Lung (tissue), 12 donors: ENCODE measurements around the gene ZNF765. TPM values are rescaled to one million over a fixed set of nuclear protein-coding genes. Genes with fewer than 3 reads are reported as not detected.
"Not testable (repeated sequence)": the region's sequence is repeated elsewhere in the genome, so short reads cannot be mapped to it uniquely, and the experiment has no call there.

ENCODE experiments used
- ATAC-seq: fragments of 200-7000 bp; cut with Tn5 transposase; one replicate; pipeline ENCODE4 v1.9.1; 2020; ENCODE audit warnings: moderate number of reproducible peaks; ENCODE audit not compliant: insufficient read depth, low FRiP score
- DNase-seq, 3 donors: peaks; one replicate each; pipeline ENCODE4 v3.0.0-alpha.2; 2013 to 2017
- H3K27ac ChIP-seq, 2 donors: one replicate each; pipeline ENCODE4 v1.5.1; 2013; ENCODE audit warnings: mild to moderate bottlenecking in 2 of 2, moderate library complexity in 2 of 2, control low read depth in 1 of 2, inconsistent platforms in 1 of 2, low read depth in 1 of 2, low read length in 1 of 2
- H3K27me3 ChIP-seq, 3 donors: one replicate each; pipeline ENCODE4 v1.5.1; 2013; ENCODE audit warnings: low read length in 2 of 3; ENCODE audit not compliant: control insufficient read depth in 3 of 3, insufficient read depth in 3 of 3
- H3K36me3 ChIP-seq, 4 donors: one replicate each; pipeline ENCODE4 v1.5.1; 2013; ENCODE audit warnings: low read length in 4 of 4, mild to moderate bottlenecking in 1 of 4, moderate library complexity in 1 of 4; ENCODE audit not compliant: control insufficient read depth in 4 of 4, insufficient read depth in 4 of 4
- H3K4me1 ChIP-seq, 5 donors: one replicate each; pipeline ENCODE4 v1.5.1; 2013; ENCODE audit warnings: low read length in 5 of 5, mild to moderate bottlenecking in 2 of 5, moderate library complexity in 1 of 5; ENCODE audit not compliant: control insufficient read depth in 5 of 5, insufficient read depth in 5 of 5
- H3K4me3 ChIP-seq: one replicate; pipeline ENCODE4 v1.5.1; 2013; ENCODE audit warnings: mild to moderate bottlenecking, control low read depth, moderate library complexity
- H3K9ac ChIP-seq, 2 donors: one replicate each; pipeline ENCODE4 v1.5.1; 2013; ENCODE audit warnings: low read length in 2 of 2, control low read depth in 1 of 2; ENCODE audit not compliant: insufficient read depth in 1 of 2
- H3K9me3 ChIP-seq, 4 donors: one replicate each; pipeline ENCODE4 v1.5.1; 2013; ENCODE audit warnings: low read length in 3 of 4, mild to moderate bottlenecking in 1 of 4, moderate library complexity in 1 of 4; ENCODE audit not compliant: control insufficient read depth in 4 of 4, insufficient read depth in 3 of 4
- WGBS, 2 donors: extraction: QIAGEN DNeasy Blood & Tissue Kit; methylation state at CpG; one replicate each; pipeline ENCODE4 v1.1.7; 2013; 5-methylcytosine and 5-hydroxymethylcytosine counted together
- polyA plus RNA-seq, 2 donors: library from polyadenylated mRNA; stranded (reverse); fragments of 200-250 nt; gene quantifications; one replicate each; pipeline ENCODE4 v1.2.1, GENCODE V29; 2013
- total RNA-seq, 2 donors: library from RNA; depleted of rRNA in 1 of 2; stranded (reverse); fragments of >200 nt in 1 of 2; gene quantifications; one replicate each; pipeline ENCODE4 v1.2.1, GENCODE V29; 2014 to 2021
- TF ChIP-seq, protein P1 (sequence below): IDR thresholded peaks from 2 replicates; pipeline ENCODE4 v1.5.1; 2012; ENCODE audit warnings: mild to moderate bottlenecking; ENCODE audit errors: control extremely low read depth, extremely low read depth
- donor health status: control.
- donor health status: control.
- donor health status: Bipolar disorder and iron deficiency.
- donor health status: healthy.
- donor health status: DM: yes; HTN: yes; CAD: no.

The ZNF765 gene
- total and polyA plus RNA-seq, 4 donors = 3.6 to 11.3 (median 6.4) TPM

DNA sequence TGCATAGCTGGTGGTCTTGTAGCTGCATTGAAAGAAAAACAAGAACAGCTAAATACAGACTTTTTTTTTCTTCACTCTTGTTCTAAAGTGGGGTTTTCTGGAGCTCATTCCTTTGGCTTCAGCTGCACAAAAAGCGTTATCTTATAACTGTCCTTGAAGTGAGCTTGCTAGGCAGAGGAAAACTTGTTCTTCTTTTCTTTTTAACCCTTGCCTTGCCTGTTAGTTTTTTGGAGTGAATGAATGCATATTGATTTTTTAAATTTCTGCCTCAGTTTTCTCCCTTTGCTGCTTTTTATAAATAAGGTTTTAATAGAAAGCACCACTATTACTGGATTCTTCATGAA lies 1.5 kb downstream of the ZNF765 start:
- H3K27me3 ChIP-seq = no peaks in the 10 kb centered on the region
- no peak for DNase-seq
- no peak overlapping the region for H3K4me3 ChIP-seq
- 7 to 15% methylated on average over 1 of the region's 1 CpG for WGBS, 2 donors
- TF ChIP-seq, protein P1, sequence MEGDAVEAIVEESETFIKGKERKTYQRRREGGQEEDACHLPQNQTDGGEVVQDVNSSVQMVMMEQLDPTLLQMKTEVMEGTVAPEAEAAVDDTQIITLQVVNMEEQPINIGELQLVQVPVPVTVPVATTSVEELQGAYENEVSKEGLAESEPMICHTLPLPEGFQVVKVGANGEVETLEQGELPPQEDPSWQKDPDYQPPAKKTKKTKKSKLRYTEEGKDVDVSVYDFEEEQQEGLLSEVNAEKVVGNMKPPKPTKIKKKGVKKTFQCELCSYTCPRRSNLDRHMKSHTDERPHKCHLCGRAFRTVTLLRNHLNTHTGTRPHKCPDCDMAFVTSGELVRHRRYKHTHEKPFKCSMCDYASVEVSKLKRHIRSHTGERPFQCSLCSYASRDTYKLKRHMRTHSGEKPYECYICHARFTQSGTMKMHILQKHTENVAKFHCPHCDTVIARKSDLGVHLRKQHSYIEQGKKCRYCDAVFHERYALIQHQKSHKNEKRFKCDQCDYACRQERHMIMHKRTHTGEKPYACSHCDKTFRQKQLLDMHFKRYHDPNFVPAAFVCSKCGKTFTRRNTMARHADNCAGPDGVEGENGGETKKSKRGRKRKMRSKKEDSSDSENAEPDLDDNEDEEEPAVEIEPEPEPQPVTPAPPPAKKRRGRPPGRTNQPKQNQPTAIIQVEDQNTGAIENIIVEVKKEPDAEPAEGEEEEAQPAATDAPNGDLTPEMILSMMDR = no peak
- peaks cover 4 to 15% (median 10%) of the 10 kb centered on the region in 4 donors for H3K36me3 ChIP-seq
- no peak for ATAC-seq
- no peak overlapping the region for H3K9ac ChIP-seq
- H3K9me3 ChIP-seq = no peaks in the 10 kb centered on the region
- H3K27ac ChIP-seq = no peak overlapping the region
- H3K4me1 ChIP-seq = peaks cover 0 to 16% (median 3%) of the 10 kb centered on the region in 5 donors

DNA sequence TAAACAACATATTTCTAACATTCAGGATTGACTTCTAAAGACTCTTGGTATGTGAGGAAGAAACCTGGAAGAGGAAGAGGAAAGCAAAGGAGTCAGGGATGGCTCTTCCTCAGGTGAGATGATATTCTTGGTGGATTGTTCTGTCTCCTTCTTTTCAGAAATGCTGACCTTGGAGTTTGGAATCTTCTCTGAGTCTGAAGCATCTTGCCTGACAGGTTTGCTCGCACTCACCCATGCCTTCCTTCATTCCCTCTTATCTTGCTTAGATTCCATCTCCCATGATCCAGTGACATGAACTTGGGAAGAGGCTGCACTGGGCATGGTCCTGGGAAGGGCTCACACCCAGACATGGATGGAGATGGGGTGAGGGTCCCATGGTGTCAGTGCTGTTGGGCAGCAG lies 3.0 kb downstream of the ZNF765 start:
- H3K36me3 ChIP-seq = peaks cover 4 to 22% (median 13%) of the 10 kb centered on the region in 4 donors
- H3K9me3 ChIP-seq, ATAC-seq, H3K9ac ChIP-seq, H3K4me3 ChIP-seq, DNase-seq, H3K27ac ChIP-seq, H3K27me3 ChIP-seq: not testable (repeated sequence)
- 82 to 94% methylated on average over 1 of the region's 1 CpG for WGBS, 2 donors
- H3K4me1 ChIP-seq = peaks cover 0 to 16% (median 3%) of the 10 kb centered on the region in 5 donors

DNA sequence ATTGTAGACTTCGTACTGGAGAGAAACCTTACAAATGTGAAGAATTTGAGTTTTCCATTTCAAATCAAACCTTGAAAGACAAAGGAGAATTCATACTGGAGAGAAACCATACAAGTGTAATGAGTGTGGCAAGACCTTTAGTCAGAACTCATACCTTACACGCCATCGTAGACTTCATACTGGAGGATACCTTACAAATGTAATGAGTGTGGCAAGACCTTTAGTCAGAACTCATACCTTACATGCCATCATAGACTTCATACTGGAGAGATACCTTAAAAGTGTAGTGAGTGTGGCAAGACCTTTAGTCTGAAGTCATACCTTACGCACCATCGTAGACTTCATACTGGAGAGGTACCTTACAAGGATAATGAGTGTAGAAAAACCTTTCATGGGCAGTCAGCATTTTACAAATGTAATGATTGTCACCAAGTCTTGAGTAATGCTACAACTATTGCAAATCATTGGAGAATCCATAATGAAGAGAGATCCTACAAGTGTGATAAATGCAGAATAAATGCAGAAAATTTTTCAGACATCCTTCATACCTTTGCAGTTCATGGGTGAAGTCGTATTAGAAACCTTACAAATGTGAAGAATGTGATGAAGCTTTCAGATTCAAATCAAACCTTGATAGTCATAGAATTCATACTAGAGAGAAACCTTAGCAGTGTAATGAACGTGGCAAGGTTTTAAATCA lies 14.7 kb downstream of the ZNF765 start:
- no peak for DNase-seq
- Histone ChIP-seq H3K27me3 (peaks cover 0 to 2% (median 0%) of the 10 kb centered on the region in 3 donors), H3K36me3 (peaks cover 16 to 34% (median 27%) of the 10 kb centered on the region in 4 donors), H3K4me3 (no peak overlapping the region), H3K27ac (no peak overlapping the region), H3K9me3 (peaks cover 15 to 26% (median 19%) of the 10 kb centered on the region in 4 donors), H3K4me1 (no peaks in the 10 kb centered on the region), H3K9ac (no peak overlapping the region)
- TF ChIP-seq, protein P1 = no peak
- no peak for ATAC-seq
- WGBS, 2 donors = 91% methylated on average over 7 of the region's 7 CpGs

DNA sequence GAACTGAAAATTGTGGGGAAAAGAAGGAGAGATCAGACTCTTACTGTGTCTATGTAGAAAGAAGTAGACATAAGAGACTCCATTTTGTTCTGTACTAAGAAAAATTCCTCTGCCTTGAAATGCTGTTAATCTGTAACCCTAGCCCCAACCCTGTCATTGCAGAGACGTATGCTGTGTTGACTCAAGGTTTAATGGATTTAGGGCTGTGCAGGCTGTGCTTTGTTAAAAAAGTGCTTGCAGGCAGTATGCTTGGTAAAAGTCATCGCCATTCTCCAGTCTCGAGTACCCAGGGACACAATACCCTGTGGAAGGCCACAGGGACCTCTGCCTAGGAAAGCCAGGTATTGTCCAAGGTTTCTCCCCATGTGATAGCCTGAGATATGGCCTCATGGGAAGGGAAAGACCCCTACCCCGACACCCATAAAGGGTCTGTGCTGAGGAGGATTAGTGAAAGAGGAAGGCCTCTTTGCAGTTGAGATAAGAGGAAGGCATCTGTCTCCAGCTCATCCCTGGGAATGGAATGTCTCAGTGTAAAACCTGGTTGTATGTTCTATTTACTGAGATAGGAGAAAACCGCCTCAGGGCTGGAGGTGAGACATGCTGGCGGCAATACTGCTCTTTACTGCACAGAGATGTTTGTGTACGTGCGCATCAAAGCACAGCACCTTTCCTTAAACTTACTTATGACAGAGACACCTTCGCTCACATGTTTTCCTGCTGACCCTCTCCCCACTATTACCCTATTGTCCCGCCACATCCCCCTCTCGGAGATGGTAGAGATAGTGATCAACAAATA lies 25.8 kb downstream of the ZNF765 start:
- not testable (repeated sequence) for H3K4me3 ChIP-seq, H3K36me3 ChIP-seq, H3K9me3 ChIP-seq, H3K4me1 ChIP-seq, H3K27ac ChIP-seq, H3K27me3 ChIP-seq, ATAC-seq, H3K9ac ChIP-seq
- 73 to 87% methylated on average over 11 of the region's 11 CpGs for WGBS, 2 donors
- peak in 2 of 3 donors; percentile 24 to 54 for DNase-seq
